HG02588 (cell line): ENCODE data around the gene ARHGAP19.
A peak's percentile ranks its signal among the peaks of the same experiment; 100 is the strongest.

ENCODE experiments used
- ATAC-seq: cut with Tn5 transposase; IDR thresholded peaks from one replicate; pipeline ENCODE4 v1.9.1; 2021; ENCODE audit warnings: mild to moderate bottlenecking, moderate library complexity; ENCODE audit not compliant: unreplicated experiment

Gene ARHGAP19

GRCh38 chr10:97292097-97292861, at the start of gene ARHGAP19:
Gene ARHGAP19, minus strand, starts transcription at chr10:97292637. Its CDS starts 10 bp downstream, at chr10:97292627.
- ATAC-seq = peak; percentile 92

- no peak for ATAC-seq
Measured at GRCh38 chr10:97341416-97341815, 49.0 kb upstream of the ARHGAP19 start.

- no peak for ATAC-seq
Measured at GRCh38 chr10:97338041-97338440, 45.6 kb upstream of the ARHGAP19 start.

DNA sequence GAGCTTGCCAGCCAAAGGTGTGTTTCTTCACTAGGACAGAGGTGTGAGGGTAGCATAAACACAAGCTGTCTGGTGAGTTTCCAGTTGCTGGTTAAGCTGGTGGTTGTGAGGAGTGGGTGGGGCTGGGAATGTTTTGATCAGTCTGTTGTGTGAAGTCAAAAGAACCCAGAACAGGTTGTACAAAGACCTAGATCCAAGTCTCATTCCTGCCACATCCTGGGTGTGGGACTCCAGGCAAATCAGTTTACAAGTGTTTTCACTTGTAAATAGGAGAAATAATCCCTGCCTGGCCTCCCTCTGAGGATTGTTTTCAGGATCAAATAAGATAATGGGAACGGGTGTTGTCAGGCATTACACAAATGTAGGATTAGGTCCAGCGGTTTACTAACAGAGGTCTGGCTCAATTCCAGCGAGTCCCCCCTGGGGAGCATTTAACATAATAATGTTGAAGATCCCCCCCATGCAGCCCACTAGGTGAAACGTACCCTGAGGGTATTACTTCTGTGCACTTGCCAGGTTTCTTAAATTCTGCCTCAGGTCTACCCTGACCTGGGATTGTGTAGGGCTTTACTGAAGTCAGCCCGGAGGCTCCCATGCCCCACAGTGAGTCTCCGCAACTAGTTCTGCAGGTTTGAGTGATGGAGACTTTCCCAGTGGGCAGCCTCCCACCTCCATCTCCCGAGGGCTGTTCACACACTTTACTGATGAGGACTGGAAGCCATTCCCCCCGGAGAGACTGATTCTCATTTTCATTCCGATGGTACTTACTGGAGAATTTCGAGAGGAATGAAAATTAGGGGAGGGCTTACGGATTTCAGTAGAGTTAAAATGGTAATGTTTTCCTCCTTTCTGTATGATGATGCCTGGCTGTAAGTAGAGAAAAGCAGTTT, 44.8 kb upstream of the ARHGAP19 start:
- ATAC-seq = no peak

DNA sequence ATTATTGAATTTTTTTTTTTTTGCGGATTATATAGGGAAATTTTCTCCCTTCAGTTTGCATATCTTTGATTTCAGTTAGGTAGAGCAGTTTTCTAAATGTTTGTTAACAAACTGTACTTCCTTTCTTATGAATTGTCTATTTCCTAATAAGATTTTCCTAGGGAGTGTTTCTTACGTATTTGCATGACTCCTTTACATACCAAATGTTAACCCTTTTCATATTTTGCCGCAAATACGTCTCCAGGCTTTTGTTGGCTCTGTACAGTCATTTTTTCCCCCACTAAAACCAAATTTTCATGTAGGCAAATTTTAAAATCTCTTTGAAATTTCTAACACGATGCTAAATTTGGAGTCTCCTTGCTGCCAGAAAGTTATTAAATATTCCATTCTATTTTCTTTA, 44.0 kb upstream of the ARHGAP19 start:
- no peak for ATAC-seq

DNA sequence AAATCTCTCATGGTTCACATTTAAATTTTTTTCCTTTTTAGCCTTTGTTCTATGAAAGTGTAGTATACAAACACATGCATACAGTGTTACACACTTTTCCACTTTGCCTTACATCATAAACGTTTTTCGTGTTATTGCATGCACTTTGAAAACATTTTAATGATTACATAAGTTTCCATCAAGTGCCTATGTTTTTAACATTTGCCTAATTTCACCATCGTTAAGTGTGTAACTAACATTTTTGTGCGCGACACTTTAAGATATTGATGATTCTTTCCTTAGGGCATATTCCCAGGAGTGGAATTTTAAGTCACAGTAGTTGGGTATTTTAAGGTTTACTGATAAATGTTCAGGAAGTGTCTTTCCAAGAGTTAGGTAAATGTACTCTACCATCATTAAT, 43.6 kb upstream of the ARHGAP19 start:
- ATAC-seq = no peak

GRCh38 chr10:97335188-97335619, 42.8 kb upstream of the ARHGAP19 start:
- no peak for ATAC-seq

GRCh38 chr10:97334370-97335175, 42.1 kb upstream of the ARHGAP19 start, which contains the start of gene FRAT2:
Gene FRAT2, minus strand, starts transcription at chr10:97334729. Its CDS starts 157 bp downstream, at chr10:97334572.
- peak; percentile 81 for ATAC-seq

DNA sequence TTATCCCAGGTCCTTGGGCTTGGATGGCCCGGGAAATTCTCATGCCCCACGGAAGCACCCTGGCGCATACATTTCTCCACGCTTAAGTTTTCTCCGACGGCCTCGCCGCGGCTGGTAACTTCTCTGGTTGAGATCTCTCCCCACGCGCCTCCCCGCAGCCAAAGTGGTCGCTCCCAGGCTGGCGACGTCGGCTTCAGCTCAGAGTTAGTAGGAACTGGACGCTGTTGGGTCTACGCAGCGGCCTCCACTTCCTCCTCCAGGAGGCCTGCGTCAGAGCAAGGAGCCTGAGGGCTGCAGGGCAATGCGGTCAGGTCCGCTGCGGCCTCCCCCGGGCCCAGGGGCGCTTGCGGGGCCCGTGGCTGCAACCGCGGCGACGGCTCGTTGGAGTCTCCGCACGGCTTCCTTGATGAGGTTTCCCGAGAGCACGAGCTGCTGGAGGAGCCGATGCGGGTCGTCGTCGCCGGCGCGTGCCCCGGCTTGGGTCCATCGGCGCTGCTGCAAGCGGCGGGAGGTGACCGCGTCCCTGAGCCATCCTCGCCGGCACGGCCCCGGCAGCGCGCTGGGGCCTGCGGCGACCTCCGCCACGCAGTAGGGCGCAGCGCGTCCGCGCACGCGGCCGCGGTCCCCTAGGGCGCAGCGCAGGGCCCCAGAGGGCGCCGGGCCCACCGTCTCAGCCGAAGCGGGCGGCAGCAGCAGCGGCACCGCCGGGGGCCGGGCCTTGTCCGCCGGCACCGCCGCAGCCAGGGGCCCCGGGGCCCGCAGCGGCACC, 41.3 kb upstream of the ARHGAP19 start:
- ATAC-seq = peak; percentile 30

DNA sequence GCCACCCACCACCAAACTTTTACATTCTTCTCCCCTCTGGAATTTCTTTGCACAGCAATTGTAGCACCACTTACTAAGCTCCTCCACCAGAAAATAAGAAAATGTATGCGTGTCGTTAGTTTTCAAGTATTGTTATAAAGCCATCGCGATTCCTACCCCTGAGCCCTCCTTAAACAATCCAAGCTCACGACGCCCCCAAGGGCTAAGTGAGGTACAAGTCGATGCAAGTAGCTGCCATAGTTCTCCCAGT, 40.8 kb upstream of the ARHGAP19 start:
- no peak for ATAC-seq

DNA sequence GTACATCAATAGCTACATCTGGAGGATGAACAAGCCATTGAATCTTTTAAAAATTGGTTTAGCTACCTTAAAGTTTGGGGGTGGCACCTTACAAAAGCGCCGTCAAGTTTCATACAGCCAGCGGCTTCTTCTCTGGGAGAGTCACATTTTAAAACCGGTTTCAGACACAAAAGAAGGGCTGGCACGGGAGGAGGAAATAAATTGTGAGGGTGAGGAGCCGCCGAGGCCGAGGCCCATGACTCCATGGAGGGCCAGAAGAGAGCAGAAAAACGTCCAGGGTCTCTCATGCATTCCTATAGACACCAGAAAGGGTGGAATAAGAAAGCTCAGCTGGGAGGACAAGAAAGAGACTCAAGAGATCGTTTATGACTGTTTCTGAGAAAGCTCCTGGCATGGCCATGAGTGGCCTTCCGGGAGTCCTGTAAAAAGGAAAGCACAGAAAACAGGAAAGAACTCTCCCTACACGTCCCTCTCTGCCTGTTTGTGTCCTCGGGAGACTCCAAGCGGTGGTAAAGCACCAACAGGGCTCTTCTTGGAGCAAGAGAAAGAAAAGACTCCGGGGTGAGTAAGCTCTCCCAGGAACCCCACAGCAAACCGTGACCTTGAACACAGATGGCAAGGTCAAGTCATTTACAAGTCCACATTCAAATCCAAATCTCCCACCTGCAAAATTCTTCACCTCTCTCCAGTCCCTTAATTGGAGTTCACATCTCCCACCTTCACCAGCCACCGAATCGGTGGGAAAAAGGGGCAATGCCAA, 40.3 kb upstream of the ARHGAP19 start:
- no peak for ATAC-seq

DNA sequence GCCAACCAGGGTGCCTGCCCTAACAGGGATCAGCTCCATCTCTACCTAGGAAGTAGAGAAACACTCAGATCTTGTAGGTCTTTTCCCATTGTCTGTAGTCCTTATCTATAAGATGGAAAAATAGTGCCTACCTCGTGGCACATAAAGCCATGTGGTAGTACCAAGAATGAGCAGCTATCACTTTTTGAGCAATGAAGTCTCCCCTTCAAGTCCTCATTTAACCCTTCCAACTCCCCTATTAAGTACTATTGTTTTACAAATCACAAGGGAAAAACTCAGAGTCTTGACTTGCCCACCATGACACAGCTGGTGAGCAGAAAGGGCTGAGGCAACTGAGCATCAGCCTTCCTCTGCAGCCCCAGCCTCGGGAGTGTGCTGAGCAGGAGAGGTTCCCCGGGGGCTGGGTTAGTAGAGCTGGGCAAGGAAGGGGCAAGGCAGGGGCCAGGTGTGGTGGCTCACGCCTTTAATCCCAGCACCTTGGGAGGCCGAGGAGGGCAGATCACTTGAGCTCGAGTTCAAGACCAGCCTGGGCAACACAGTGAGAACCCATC, 38.8 kb upstream of the ARHGAP19 start:
- ATAC-seq = no peak

DNA sequence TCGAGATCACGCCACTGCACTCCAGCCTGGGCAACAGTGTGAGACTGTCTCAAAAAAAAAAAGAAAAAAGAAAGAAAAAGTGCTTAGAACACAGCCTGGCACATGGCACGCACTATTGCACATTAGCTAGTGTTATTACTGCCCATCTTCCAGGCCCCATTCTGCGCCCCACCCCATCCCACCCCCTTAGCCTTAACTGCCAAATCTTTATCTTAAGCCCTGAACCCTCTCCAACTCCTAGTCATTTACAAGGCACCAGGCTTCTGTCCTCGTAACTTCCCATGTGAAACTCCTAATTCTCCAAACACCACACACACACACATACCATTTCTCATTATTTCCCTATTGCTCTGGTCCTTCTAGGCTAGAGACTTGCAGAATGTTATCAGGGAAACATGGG, 37.3 kb upstream of the ARHGAP19 start:
- no peak for ATAC-seq

DNA sequence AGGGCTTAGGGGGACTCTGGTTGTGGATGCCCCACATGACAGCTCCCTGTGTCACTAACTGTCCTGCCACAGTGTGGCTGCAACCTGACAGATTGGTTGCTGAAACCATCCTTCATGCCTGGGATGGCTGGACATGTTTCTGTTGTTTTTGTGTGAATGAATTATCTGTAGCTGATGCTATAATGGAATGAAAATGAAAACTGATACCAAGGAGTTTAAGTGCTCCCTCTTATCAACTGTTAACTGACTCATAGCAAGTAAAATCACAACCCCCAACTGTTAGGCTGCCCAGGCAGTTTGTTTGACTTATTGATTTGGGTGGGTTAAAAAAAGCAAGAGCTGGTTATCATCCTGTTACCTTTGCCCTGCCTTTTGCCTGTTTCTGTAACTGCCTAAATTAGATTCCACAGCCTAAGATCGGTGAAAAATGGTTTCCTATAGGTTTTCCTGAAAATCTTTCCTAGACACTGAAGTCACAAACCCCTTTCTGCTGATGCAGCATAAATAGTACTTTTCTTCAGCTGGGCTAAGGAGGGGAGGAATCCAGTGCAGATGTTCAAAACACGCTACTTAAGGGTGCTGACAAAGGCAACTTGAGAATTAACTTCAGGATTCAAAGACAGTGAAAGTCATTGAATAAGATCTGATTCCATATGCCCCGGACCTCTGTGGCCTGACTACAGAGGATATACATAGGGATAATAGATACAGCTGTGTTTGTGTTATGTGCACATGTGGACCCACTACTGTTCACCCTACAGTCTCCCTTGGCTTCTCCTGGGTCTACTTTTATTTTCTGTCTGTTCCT, 36.4 kb upstream of the ARHGAP19 start:
- no peak for ATAC-seq

GRCh38 chr10:97327348-97328294, 35.2 kb upstream of the ARHGAP19 start:
- no peak for ATAC-seq

DNA sequence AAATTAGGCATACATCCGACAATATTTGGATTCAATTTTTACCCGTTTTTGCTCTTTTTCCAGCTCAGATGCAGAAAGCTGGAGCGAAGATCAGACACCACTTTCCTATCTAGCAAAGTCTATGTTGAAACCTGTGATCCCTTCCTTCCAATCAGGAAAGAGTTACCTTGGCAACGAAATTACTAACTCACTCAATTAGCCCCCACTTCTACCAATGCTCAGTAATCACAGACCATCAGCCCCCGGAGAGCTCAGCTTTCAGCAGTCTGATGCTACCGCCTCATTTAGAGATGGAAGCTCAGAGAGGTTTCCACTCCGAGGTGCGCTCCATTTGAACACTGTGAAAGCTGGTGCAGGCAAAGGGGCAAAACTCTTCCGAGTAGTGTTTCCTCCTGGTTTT, 33.3 kb upstream of the ARHGAP19 start:
- ATAC-seq = no peak

DNA sequence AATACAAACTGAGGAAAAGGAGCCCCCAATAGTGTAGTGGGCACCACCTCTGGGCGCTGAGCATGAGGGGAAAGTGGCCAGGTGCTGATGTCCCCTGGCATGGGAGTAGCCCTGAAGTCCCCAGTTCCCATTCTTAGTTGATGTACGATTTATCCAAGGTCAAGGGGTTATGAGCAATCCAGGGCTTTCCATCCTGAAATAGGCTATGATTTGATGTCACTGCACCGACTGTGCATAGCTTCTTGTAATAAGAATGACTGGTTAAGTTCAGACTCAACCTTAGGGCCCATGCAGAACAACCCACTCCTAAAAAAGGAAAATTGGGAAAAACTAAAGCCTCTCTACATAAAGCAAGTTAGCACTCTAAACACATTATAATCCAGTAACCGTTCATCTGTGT, 31.1 kb upstream of the ARHGAP19 start:
- no peak for ATAC-seq

DNA sequence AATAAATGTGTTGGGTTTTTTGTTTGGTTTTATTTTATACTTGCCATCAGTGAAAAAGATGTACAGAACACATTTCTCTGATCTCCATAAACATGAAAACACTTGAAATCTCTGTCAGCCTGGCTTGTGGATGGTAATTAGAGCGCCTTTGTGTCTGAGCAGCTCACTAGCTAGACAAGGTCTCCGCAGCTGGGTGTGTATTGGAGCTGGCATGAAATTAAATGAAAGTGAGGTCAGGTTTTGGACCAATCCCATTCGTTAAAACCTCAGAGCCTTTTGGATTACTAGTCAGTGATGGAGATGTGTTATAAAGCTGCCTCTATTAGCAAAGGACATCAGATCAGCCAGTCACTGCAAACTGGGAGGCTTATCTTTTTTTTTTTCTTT, 29.4 kb upstream of the ARHGAP19 start:
- no peak for ATAC-seq
